Progenitor cell of endocrine pancreas (in vitro differentiated cells): ENCODE data around the gene HAL. TPM values are rescaled to one million over a fixed set of nuclear protein-coding genes. Genes with fewer than 3 reads are reported as not detected.

ENCODE experiments used
- DNase-seq: peaks from one replicate; pipeline ENCODE4 v3.0.0; 2021; ENCODE audit warnings: low spot score; ENCODE audit not compliant: unreplicated experiment
- H3K27ac Mint-ChIP-seq: 2 replicates; pipeline ENCODE4 v1.8.0; 2021; ENCODE audit warnings: mild to moderate bottlenecking, moderate library complexity, mixed read lengths
- H3K27me3 Mint-ChIP-seq: 2 replicates; pipeline ENCODE4 v1.8.0; 2021; ENCODE audit warnings: mixed read lengths
- H3K36me3 Mint-ChIP-seq: 2 replicates; pipeline ENCODE4 v1.8.0; 2022; ENCODE audit warnings: mixed read lengths; ENCODE audit not compliant: insufficient read depth
- H3K4me1 Mint-ChIP-seq: 2 replicates; pipeline ENCODE4 v1.8.0; 2021; ENCODE audit warnings: low read depth, mixed read lengths
- H3K4me3 Mint-ChIP-seq: 2 replicates; pipeline ENCODE4 v1.8.0; 2021; ENCODE audit warnings: low read depth, mild to moderate bottlenecking, moderate library complexity, mixed read lengths
- H3K9me3 Mint-ChIP-seq: 2 replicates; pipeline ENCODE4 v1.8.0; 2021; ENCODE audit warnings: low read depth, mixed read lengths
- total RNA-seq: library from RNA; stranded (reverse); gene quantifications from 2 replicates; pipeline ENCODE4 v1.2.1, GENCODE V29; 2021
- TF ChIP-seq, protein P1 (sequence below): fragments of 200-600 bp; sonication (generic); IDR thresholded peaks from one replicate; pipeline ENCODE4 v1.5.0; 2021; ENCODE audit warnings: antibody characterized with exemption, mild to moderate bottlenecking; ENCODE audit not compliant: unreplicated experiment

Gene HAL
- total RNA-seq, 1 donor from 2014 or later: 0.46 TPM

DNA sequence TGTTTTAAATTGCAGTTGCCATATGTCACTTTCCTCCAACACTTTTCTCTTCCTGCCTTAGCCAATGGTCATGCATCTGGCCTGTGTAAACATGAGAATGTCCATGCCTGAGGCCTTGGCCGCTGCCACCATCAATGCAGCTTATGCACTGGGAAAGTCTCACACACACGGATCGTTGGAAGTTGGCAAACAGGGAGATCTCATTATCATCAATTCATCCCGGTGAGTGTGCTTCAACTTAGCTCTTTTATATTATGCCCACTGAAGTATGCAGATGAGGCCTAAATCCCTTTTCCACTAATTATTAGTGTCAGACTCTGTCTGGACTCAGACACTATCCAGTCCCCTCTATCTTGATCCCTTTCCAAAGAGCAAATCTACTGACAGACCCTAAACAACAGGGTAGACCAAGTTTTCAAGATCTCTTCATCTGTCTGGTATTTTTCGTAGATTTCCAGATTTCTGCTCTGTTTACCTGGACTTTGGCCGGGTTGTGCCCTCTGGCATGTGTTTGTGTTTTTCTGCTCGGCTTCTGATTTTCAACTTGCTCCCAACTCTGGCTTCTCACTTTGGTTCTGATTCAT is 29.8 kb downstream of the HAL start:
- H3K4me3 Mint-ChIP-seq: no peak overlapping the region
- H3K9me3 Mint-ChIP-seq: no peaks in the 10 kb centered on the region
- peaks cover 9% of the 10 kb centered on the region for H3K4me1 Mint-ChIP-seq
- no peaks in the 10 kb centered on the region for H3K27me3 Mint-ChIP-seq
- no peak for DNase-seq
- TF ChIP-seq, protein P1, sequence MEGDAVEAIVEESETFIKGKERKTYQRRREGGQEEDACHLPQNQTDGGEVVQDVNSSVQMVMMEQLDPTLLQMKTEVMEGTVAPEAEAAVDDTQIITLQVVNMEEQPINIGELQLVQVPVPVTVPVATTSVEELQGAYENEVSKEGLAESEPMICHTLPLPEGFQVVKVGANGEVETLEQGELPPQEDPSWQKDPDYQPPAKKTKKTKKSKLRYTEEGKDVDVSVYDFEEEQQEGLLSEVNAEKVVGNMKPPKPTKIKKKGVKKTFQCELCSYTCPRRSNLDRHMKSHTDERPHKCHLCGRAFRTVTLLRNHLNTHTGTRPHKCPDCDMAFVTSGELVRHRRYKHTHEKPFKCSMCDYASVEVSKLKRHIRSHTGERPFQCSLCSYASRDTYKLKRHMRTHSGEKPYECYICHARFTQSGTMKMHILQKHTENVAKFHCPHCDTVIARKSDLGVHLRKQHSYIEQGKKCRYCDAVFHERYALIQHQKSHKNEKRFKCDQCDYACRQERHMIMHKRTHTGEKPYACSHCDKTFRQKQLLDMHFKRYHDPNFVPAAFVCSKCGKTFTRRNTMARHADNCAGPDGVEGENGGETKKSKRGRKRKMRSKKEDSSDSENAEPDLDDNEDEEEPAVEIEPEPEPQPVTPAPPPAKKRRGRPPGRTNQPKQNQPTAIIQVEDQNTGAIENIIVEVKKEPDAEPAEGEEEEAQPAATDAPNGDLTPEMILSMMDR: no peak
- no peaks in the 10 kb centered on the region for H3K36me3 Mint-ChIP-seq
- H3K27ac Mint-ChIP-seq: peak overlapping the region; percentile 2

DNA sequence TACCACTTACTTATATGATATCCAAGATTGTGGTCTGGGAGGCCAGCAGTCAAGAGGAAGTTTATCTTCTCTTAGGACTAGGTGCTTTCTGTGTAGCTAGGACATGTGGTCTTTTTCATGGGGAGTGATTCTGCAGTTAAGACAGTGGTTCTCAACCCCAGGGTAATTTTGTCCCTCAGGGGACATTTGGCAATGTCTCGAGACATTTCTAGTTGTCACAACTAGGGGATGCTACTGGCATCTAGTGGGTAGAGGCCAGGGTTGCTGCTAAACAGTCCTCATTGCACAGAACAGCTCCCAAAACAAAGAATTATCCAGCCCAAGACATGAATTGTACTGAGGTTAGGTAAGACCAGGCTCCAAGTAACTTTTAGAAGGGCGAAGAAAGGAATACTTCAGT is 33.0 kb downstream of the HAL start:
- H3K9me3 Mint-ChIP-seq: no peaks in the 10 kb centered on the region
- H3K4me3 Mint-ChIP-seq: no peak overlapping the region
- DNase-seq: no peak
- H3K27me3 Mint-ChIP-seq: no peaks in the 10 kb centered on the region
- TF ChIP-seq, protein P1: no peak
- no peak overlapping the region for H3K27ac Mint-ChIP-seq
- peaks cover 9% of the 10 kb centered on the region for H3K4me1 Mint-ChIP-seq
- H3K36me3 Mint-ChIP-seq: no peaks in the 10 kb centered on the region

DNA sequence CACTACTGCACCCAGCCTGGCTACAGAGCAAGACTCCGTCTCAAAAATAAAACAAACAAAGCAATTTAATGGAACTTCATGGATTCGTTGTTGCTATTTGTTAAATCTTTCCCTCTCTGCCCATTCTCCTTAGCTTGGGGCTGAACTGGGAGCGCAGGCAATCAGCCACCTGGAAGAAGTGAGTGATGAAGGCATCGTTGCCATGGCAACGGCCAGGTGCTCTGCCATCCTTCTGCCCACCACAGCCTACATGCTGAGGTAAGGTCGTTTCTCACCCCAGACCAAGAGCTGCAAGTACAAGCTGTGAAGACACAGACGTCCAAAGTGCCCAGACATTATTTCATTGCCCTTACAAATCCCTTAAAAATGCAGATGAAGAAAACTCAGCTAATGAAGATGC is 33.9 kb downstream of the HAL start:
- H3K27me3 Mint-ChIP-seq: no peaks in the 10 kb centered on the region
- H3K9me3 Mint-ChIP-seq: no peaks in the 10 kb centered on the region
- H3K36me3 Mint-ChIP-seq: no peaks in the 10 kb centered on the region
- TF ChIP-seq, protein P1: no peak
- H3K27ac Mint-ChIP-seq: no peak overlapping the region
- no peak overlapping the region for H3K4me3 Mint-ChIP-seq
- DNase-seq: no peak
- H3K4me1 Mint-ChIP-seq: peaks cover 9% of the 10 kb centered on the region

DNA sequence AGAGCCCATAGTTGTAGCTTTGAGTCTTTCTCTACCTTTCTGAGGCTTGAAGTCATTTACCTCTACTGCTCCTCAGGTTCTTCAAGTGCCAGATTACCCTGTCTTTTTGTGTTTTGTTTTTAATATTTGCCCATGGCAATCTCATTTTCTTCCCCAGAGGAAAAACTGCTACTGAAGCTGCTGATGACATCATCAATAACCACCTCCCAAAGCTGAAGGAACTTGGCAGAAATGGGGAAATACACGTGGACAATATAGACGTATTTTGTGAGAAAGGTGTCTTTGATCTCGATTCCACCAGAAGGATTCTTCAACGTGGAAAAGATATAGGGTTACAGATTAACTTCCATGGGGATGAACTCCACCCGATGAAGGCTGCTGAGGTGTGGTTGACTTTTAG is 35.9 kb downstream of the HAL start:
- Mint-ChIP-seq H3K36me3 (no peaks in the 10 kb centered on the region), H3K27me3 (no peaks in the 10 kb centered on the region), H3K4me1 (no peaks in the 10 kb centered on the region), H3K9me3 (no peaks in the 10 kb centered on the region), H3K27ac (no peak overlapping the region), H3K4me3 (no peak overlapping the region)
- TF ChIP-seq, protein P1: no peak
- no peak for DNase-seq

DNA sequence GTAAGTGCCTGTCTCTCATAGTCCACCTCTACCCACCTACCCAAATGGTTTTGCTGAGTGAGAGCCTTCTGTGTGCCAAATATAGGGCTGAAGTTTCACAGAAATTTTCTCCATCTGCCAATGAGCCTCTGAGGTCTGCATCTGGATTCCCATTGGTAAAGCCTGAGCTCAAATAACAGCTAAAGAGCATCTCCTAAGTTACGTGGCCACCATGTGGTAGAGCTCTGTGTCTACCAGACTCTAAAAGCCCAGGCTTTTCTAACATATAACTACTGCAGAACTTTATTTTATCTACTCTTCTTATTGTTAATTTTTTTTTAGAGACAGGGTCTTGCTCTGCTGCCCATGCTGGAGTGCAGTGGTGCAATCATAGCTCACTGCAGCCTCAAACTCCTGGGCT is 37.0 kb downstream of the HAL start:
- no peaks in the 10 kb centered on the region for H3K36me3 Mint-ChIP-seq
- H3K4me1 Mint-ChIP-seq: no peaks in the 10 kb centered on the region
- DNase-seq: no peak
- H3K9me3 Mint-ChIP-seq: no peaks in the 10 kb centered on the region
- no peaks in the 10 kb centered on the region for H3K27me3 Mint-ChIP-seq
- TF ChIP-seq, protein P1: peak; percentile 14
- H3K27ac Mint-ChIP-seq: no peak overlapping the region
- H3K4me3 Mint-ChIP-seq: no peak overlapping the region
